ENCODE results near the gene CBARP. TPM values are rescaled to one million over a fixed set of nuclear protein-coding genes. Genes with fewer than 3 reads are reported as not detected.

The CBARP gene
- total RNA-seq, 1 donor from 2014 or later: 7.6 TPM

- H3K27ac Mint-ChIP-seq (ENCODE audit: unreplicated experiment): peak overlapping the region; percentile 92
- H3K9me3 Mint-ChIP-seq (ENCODE audit: low read depth): no peaks in the 10 kb centered on the region
- TF ChIP-seq, protein P1, sequence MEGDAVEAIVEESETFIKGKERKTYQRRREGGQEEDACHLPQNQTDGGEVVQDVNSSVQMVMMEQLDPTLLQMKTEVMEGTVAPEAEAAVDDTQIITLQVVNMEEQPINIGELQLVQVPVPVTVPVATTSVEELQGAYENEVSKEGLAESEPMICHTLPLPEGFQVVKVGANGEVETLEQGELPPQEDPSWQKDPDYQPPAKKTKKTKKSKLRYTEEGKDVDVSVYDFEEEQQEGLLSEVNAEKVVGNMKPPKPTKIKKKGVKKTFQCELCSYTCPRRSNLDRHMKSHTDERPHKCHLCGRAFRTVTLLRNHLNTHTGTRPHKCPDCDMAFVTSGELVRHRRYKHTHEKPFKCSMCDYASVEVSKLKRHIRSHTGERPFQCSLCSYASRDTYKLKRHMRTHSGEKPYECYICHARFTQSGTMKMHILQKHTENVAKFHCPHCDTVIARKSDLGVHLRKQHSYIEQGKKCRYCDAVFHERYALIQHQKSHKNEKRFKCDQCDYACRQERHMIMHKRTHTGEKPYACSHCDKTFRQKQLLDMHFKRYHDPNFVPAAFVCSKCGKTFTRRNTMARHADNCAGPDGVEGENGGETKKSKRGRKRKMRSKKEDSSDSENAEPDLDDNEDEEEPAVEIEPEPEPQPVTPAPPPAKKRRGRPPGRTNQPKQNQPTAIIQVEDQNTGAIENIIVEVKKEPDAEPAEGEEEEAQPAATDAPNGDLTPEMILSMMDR (IDR thresholded peaks at IDR 0.05): no peak
- peak overlapping the region; percentile 90 for H3K4me3 Mint-ChIP-seq (ENCODE audit: unreplicated experiment)
- H3K27me3 Mint-ChIP-seq (ENCODE audit: low read depth): no peaks in the 10 kb centered on the region
- H3K4me1 Mint-ChIP-seq (ENCODE audit: low read depth): peaks cover 33% of the 10 kb centered on the region
- no peak for DNase-seq (ENCODE audit: low spot score)
- peaks cover 22% of the 10 kb centered on the region for H3K36me3 Mint-ChIP-seq (ENCODE audit: low read depth)
Measured at GRCh38 chr19:1251330-1252220, 13.8 kb upstream of the CBARP start.

DNA sequence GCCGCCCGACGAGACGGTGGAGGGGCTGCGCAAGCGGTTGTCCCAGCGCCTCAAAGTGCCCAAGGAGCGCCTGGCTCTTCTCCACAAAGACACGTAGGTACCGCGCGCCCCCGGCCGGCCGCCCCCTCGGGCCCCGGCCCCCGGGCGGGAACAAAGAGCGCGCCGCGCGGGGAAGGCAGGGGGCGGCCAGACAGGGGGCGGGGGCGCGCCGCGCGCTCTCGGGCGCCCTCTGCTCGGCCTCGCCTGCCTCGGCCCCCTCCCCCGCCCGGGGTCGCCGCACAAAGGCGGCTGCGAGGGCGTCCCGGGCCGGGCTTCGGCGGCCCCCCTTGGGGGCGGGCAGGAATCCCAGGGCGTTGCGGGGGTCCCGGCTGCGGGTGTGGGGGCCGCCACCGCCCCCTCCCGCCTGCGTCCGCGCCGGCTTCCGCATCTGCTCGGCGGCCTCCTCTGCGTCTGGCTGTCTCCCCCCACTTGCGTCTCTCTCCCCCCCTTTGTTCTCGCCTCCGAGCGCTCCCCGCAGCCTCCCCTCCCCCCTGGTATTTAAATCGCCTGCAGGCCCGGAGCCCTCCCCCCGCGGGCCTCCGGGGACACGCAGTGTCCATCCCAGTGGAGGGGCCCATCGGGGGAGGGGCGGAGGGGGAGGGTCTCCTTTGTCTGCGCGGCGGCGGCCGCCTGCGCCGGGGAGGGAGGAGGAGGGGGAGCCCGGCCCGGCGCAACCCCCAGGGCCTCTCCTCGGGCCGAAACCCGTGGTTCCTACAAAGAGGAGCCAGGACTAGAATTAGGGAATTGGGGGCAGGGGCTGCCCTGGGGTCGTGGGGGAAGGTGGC lies 12.8 kb upstream of the CBARP start:
- Mint-ChIP-seq H3K27ac (ENCODE audit: unreplicated experiment) (peak overlapping the region; percentile 92), H3K4me1 (ENCODE audit: low read depth) (peaks cover 24% of the 10 kb centered on the region), H3K9me3 (ENCODE audit: low read depth) (no peaks in the 10 kb centered on the region), H3K36me3 (ENCODE audit: low read depth) (peaks cover 19% of the 10 kb centered on the region), H3K27me3 (ENCODE audit: low read depth) (no peaks in the 10 kb centered on the region), H3K4me3 (ENCODE audit: unreplicated experiment) (peak overlapping the region; percentile 90)
- no peak for DNase-seq (ENCODE audit: low spot score)
- TF ChIP-seq, protein P1 (IDR thresholded peaks at IDR 0.05): no peak

DNA sequence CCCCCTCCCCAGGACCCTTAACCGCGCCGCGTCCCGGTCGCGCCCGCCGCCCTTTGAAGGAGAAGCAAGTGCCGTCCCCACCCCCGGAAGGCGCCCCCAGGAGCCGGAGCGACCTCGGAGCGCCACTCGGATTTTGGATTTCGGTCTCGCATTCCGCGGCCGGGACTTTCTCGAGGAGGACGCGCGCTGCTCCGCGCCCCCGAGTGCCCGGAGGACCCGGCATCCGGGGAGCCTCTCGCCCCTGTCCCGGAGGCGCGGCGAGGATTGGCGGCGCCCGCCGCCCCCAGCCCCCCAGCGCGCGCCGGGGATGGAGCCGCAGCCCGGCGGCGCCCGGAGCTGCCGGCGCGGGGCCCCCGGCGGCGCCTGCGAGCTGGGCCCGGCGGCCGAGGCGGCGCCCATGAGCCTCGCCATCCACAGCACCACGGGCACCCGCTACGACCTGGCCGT lies 12.2 kb upstream of the CBARP start:
- Mint-ChIP-seq H3K36me3 (ENCODE audit: low read depth) (peaks cover 14% of the 10 kb centered on the region), H3K27me3 (ENCODE audit: low read depth) (no peaks in the 10 kb centered on the region), H3K4me3 (ENCODE audit: unreplicated experiment) (peak overlapping the region; percentile 63), H3K27ac (ENCODE audit: unreplicated experiment) (no peak overlapping the region), H3K9me3 (ENCODE audit: low read depth) (no peaks in the 10 kb centered on the region), H3K4me1 (ENCODE audit: low read depth) (peaks cover 17% of the 10 kb centered on the region)
- TF ChIP-seq, protein P1 (IDR thresholded peaks at IDR 0.05): no peak
- DNase-seq (ENCODE audit: low spot score): no peak

DNA sequence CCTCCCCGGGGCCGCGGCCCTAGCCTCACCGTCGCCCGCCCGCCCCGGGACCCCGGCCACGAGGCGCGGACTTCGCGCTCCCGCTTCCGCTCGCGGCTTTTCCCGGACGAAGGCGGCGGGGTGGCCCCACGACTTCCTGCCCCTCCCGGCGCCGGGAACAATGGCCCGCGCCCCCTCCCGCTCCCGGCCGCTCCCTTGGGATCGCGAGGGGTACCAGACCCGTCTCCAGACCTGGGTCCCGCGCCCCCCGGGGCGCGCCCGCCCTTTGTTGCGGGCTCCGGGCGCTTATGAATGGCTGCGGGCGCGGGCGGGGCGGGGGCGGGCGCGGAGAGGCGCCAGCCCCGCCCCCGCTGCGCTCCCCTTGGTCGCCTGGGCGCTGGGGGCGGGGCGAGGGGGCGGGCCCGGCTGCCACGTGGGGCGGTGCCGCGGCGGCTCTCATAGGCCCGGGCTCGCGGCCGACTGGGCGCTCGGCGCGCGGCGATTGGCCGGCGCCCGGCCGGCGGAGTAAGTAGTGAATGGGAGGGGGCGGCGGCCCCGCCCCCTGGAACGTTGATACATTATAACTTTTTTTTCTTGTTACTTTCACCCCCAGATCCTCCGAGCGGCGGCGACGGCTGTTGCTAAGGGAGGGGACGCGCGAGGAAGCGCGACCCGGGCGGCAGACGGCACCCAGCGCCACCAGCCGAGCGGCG lies 11.6 kb upstream of the CBARP start:
- no peak for DNase-seq (ENCODE audit: low spot score)
- Mint-ChIP-seq H3K9me3 (ENCODE audit: low read depth) (no peaks in the 10 kb centered on the region), H3K27me3 (ENCODE audit: low read depth) (no peaks in the 10 kb centered on the region), H3K36me3 (ENCODE audit: low read depth) (peaks cover 10% of the 10 kb centered on the region), H3K27ac (ENCODE audit: unreplicated experiment) (peak overlapping the region; percentile 66), H3K4me3 (ENCODE audit: unreplicated experiment) (peak overlapping the region; percentile 63), H3K4me1 (ENCODE audit: low read depth) (peaks cover 16% of the 10 kb centered on the region)
- TF ChIP-seq, protein P1 (IDR thresholded peaks at IDR 0.05): no peak
